Erythroblast (primary cell): ENCODE data around the gene GBF1.

Experiments used
- GATA1 ChIP-seq: IDR thresholded peaks from 2 replicates; pipeline ENCODE4 v1.6.1; 2011; ENCODE audit warnings: low read depth, mild to moderate bottlenecking, control low read depth, low read length, moderate library complexity
- POLR2A ChIP-seq: IDR thresholded peaks from 2 replicates; pipeline ENCODE4 v1.6.1; 2011; ENCODE audit warnings: mild to moderate bottlenecking, low read length

DNA sequence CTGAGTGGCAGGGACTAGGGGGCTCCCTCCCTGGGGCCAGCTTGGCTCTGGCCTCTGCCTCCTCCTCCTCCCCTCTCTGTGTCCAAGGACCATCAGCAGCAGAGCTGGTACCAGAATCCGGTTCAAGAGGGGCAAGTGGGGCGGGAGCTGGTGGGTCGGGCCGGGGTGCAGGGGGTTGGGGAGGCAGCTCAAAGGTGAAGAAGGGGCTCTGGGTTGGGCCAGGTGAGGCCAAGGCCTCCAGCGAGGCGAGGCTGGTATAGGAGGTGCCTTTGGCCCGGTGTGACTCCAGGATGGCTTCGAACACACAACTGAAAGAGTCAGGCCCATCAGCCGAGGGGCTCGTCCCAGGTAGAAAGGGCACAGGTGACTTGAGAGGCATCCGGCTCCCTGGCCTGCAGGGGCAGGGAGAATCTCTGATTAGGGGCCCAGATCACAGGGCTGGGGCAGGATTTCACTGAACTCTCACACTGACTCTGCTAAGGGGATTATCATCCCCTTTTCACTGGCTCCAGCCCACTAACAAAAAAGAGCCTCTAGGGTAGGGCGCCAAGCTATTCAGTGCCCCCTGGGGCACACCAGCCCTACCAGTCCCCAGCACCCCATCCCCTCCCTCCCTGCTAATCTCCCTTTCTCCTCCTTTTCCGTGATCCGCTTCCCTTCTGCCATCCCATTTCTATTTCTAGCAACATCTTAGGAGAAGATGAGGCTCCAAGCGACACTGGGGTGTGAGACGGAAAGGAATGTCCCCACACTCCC, 168.7 kb downstream of the GBF1 start:
- TF ChIP-seq POLR2A (no peak), GATA1 (no peak)
